OCI-LY3 (cell line): ENCODE data around the gene PPFIBP2.

Source experiments
- H2AFZ ChIP-seq: fragments of 200-600, 300-600 bp; shearing (Covaris generic); 2 replicates; pipeline ENCODE4 v1.6.0; 2014; ENCODE audit warnings: antibody characterized with exemption, low read depth, low read length
- H3K27ac ChIP-seq: fragments of 200-600, 300-600 bp; sonication (generic); 2 replicates; pipeline ENCODE4 v1.5.1; 2014; ENCODE audit warnings: mild to moderate bottlenecking, low read length, moderate library complexity, mixed read lengths
- H3K27me3 ChIP-seq: fragments of 200-600, 300-600 bp; sonication (generic); 2 replicates; pipeline ENCODE4 v1.6.1; 2014; ENCODE audit warnings: low read depth, low read length, mixed read lengths
- H3K36me3 ChIP-seq: fragments of 200-600, 300-600 bp; sonication (generic); replicated peaks from 2 replicates; pipeline ENCODE3; 2014; ENCODE audit warnings: low read depth, low read length, mixed read lengths
- H3K4me1 ChIP-seq: fragments of 300-600, 200-600 bp; sonication (generic); 2 replicates; pipeline ENCODE4 v1.6.1; 2014; ENCODE audit warnings: low read length, mixed read lengths
- H3K4me2 ChIP-seq: fragments of 200-600, 300-600 bp; sonication (generic); 2 replicates; pipeline ENCODE4 v1.6.1; 2014; ENCODE audit warnings: low read length, mixed read lengths
- H3K4me3 ChIP-seq: fragments of 300-600, 200-600 bp; sonication (generic); 2 replicates; pipeline ENCODE4 v1.5.1; 2014; ENCODE audit warnings: antibody characterized with exemption, mild to moderate bottlenecking, low read length, moderate library complexity
- H3K79me2 ChIP-seq: fragments of 300-600, 200-600 bp; shearing (Covaris generic); 2 replicates; pipeline ENCODE4 v1.6.1; 2014; ENCODE audit warnings: mild to moderate bottlenecking, low read length, mixed read lengths
- H3K9ac ChIP-seq: fragments of 300-600, 200-600 bp; shearing (Covaris generic); 2 replicates; pipeline ENCODE4 v1.6.0; 2014; ENCODE audit warnings: mild to moderate bottlenecking, low read length, moderate library complexity
- H3K9me3 ChIP-seq: fragments of 200-600, 300-600 bp; shearing (Covaris generic); 2 replicates; pipeline ENCODE4 v1.6.1; 2014; ENCODE audit warnings: low read length, mixed read lengths; ENCODE audit not compliant: insufficient read depth
- H4K20me1 ChIP-seq: fragments of 200-600, 300-600 bp; sonication (generic); 2 replicates; pipeline ENCODE4 v1.6.1; 2016; ENCODE audit warnings: low read length, mixed read lengths; ENCODE audit not compliant: insufficient read depth
- CTCF ChIP-seq: fragments of 200-600, 300-600 bp; sonication (generic); IDR thresholded peaks from 2 replicates; pipeline ENCODE4 v1.5.1; 2014; ENCODE audit warnings: antibody characterized with exemption, low read length, low read depth
- EZH2phosphoT487 ChIP-seq: fragments of 200-600 bp; shearing (Covaris generic); IDR thresholded peaks from 2 replicates; pipeline ENCODE4 v1.6.1; 2018; ENCODE audit warnings: antibody characterized with exemption, mixed run types, low read depth

Gene PPFIBP2

GRCh38 chr11:7638710-7639642 is 125.2 kb downstream of the PPFIBP2 start:
- no peak overlapping the region for H2AFZ ChIP-seq
- H3K9ac ChIP-seq, result peak overlapping the region; percentile 12; the same call in 1 of the 2 replicates
- no peaks in the 10 kb centered on the region for H3K27me3 ChIP-seq
- peaks cover 58% of the 10 kb centered on the region for H3K36me3 ChIP-seq
- H3K9me3 ChIP-seq, result no peaks in the 10 kb centered on the region
- H3K79me2 ChIP-seq, result no peaks in the 10 kb centered on the region
- TF ChIP-seq CTCF (no peak), EZH2phosphoT487 (no peak)
- no peaks in the 10 kb centered on the region for H4K20me1 ChIP-seq
- H3K27ac ChIP-seq, result peak overlapping the region; percentile 55
- H3K4me3 ChIP-seq, result no peak overlapping the region
- H3K4me1 ChIP-seq, result peaks cover 19% of the 10 kb centered on the region
- peak overlapping the region; percentile 32 for H3K4me2 ChIP-seq

GRCh38 chr11:7639643-7640025 is 125.8 kb downstream of the PPFIBP2 start:
- no peaks in the 10 kb centered on the region for H3K27me3 ChIP-seq
- peak overlapping the region; percentile 55 for H3K27ac ChIP-seq
- H3K79me2 ChIP-seq, result no peaks in the 10 kb centered on the region
- H3K9me3 ChIP-seq, result no peaks in the 10 kb centered on the region
- H3K36me3 ChIP-seq, result peaks cover 54% of the 10 kb centered on the region
- H3K9ac ChIP-seq, result peak overlapping the region; percentile 12; the same call in 1 of the 2 replicates
- no peak overlapping the region for H2AFZ ChIP-seq
- H3K4me1 ChIP-seq, result peaks cover 19% of the 10 kb centered on the region
- no peaks in the 10 kb centered on the region for H4K20me1 ChIP-seq
- H3K4me2 ChIP-seq, result peak overlapping the region; percentile 32
- TF ChIP-seq EZH2phosphoT487, result no peak
- no peak for TF ChIP-seq CTCF
- no peak overlapping the region for H3K4me3 ChIP-seq

- no peak overlapping the region for H3K9ac ChIP-seq
- H3K79me2 ChIP-seq, result no peaks in the 10 kb centered on the region
- no peak for TF ChIP-seq EZH2phosphoT487
- no peak for TF ChIP-seq CTCF
- H2AFZ ChIP-seq, result no peak overlapping the region
- no peak overlapping the region for H3K4me2 ChIP-seq
- no peak overlapping the region for H3K27ac ChIP-seq
- no peaks in the 10 kb centered on the region for H4K20me1 ChIP-seq
- H3K4me3 ChIP-seq, result no peak overlapping the region
- H3K9me3 ChIP-seq, result no peaks in the 10 kb centered on the region
- H3K4me1 ChIP-seq, result peaks cover 19% of the 10 kb centered on the region
- no peaks in the 10 kb centered on the region for H3K27me3 ChIP-seq
- peaks cover 55% of the 10 kb centered on the region for H3K36me3 ChIP-seq
Observed at GRCh38 chr11:7640816-7641215, 127.0 kb downstream of the PPFIBP2 start.

- Histone ChIP-seq H2AFZ (no peak overlapping the region), H3K27me3 (no peaks in the 10 kb centered on the region), H3K27ac (no peak overlapping the region), H3K4me3 (no peak overlapping the region), H3K36me3 (peaks cover 39% of the 10 kb centered on the region), H3K9me3 (no peaks in the 10 kb centered on the region), H4K20me1 (no peaks in the 10 kb centered on the region), H3K79me2 (no peaks in the 10 kb centered on the region), H3K4me2 (no peak overlapping the region), H3K9ac (no peak overlapping the region), H3K4me1 (peaks cover 19% of the 10 kb centered on the region)
- TF ChIP-seq CTCF (no peak), EZH2phosphoT487 (no peak)
Observed at GRCh38 chr11:7642747-7643146, 128.9 kb downstream of the PPFIBP2 start.
